ENCODE measurements around the gene NGEF.

Gene NGEF

GRCh38 chr2:232888839-232889529, 124.1 kb downstream of the NGEF start:
- Histone ChIP-seq H4K20me1 (ENCODE audit: insufficient read depth, low read length) (peaks cover 2% of the 10 kb centered on the region; the same call in 1 of the 2 replicates), H3K79me2 (ENCODE audit: insufficient read depth, low read length) (no peaks in the 10 kb centered on the region), H3K4me3 (ENCODE audit: low read depth in 1 of 2, low read length in 2 of 2) (no peak overlapping the region), H3K36me3 (ENCODE audit: insufficient read depth, low read length) (no peaks in the 10 kb centered on the region), H3K4me1 (ENCODE audit: insufficient read depth, low read length) (no peaks in the 10 kb centered on the region), H2AFZ (ENCODE audit: low read depth, low read length) (no peak overlapping the region), H3K27ac (ENCODE audit: low read length) (no peak overlapping the region), H3K9ac (ENCODE audit: low read depth, low read length) (no peak overlapping the region), H3K4me2 (ENCODE audit: insufficient read depth, low read length) (no peak overlapping the region), H3K9me3 (ENCODE audit: insufficient read depth, low read length, severe bottlenecking) (no peaks in the 10 kb centered on the region), H3K27me3 (ENCODE audit: insufficient read depth, low read length, poor library complexity) (no peaks in the 10 kb centered on the region)
- ATAC-seq (ENCODE audit: insufficient read depth, low read depth) = no peak
- DNase-seq = no peak
- TF ChIP-seq, protein P1, sequence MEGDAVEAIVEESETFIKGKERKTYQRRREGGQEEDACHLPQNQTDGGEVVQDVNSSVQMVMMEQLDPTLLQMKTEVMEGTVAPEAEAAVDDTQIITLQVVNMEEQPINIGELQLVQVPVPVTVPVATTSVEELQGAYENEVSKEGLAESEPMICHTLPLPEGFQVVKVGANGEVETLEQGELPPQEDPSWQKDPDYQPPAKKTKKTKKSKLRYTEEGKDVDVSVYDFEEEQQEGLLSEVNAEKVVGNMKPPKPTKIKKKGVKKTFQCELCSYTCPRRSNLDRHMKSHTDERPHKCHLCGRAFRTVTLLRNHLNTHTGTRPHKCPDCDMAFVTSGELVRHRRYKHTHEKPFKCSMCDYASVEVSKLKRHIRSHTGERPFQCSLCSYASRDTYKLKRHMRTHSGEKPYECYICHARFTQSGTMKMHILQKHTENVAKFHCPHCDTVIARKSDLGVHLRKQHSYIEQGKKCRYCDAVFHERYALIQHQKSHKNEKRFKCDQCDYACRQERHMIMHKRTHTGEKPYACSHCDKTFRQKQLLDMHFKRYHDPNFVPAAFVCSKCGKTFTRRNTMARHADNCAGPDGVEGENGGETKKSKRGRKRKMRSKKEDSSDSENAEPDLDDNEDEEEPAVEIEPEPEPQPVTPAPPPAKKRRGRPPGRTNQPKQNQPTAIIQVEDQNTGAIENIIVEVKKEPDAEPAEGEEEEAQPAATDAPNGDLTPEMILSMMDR (IDR thresholded peaks at IDR 0.05; ENCODE audit: borderline replicate concordance, extremely low read depth, low read length, poor library complexity, severe bottlenecking) = no peak
- TF ChIP-seq EZH2 (IDR thresholded peaks at IDR 0.05; ENCODE audit: borderline replicate concordance, low read depth, low read length, severe bottlenecking) = no peak

- no peak overlapping the region for H3K27ac ChIP-seq (ENCODE audit: low read length)
- no peaks in the 10 kb centered on the region for H3K27me3 ChIP-seq (ENCODE audit: insufficient read depth, low read length, poor library complexity)
- no peaks in the 10 kb centered on the region for H3K36me3 ChIP-seq (ENCODE audit: insufficient read depth, low read length)
- DNase-seq (no peak), ATAC-seq (ENCODE audit: insufficient read depth, low read depth) (no peak)
- H3K4me2 ChIP-seq (ENCODE audit: insufficient read depth, low read length) = no peak overlapping the region
- no peaks in the 10 kb centered on the region for H3K79me2 ChIP-seq (ENCODE audit: insufficient read depth, low read length)
- H4K20me1 ChIP-seq (ENCODE audit: insufficient read depth, low read length) = peaks cover 2% of the 10 kb centered on the region; the same call in 1 of the 2 replicates
- TF ChIP-seq EZH2 (IDR thresholded peaks at IDR 0.05; ENCODE audit: borderline replicate concordance, low read depth, low read length, severe bottlenecking) = no peak
- TF ChIP-seq, protein P1 (IDR thresholded peaks at IDR 0.05; ENCODE audit: borderline replicate concordance, extremely low read depth, low read length, poor library complexity, severe bottlenecking) = no peak
- no peak overlapping the region for H2AFZ ChIP-seq (ENCODE audit: low read depth, low read length)
- H3K4me3 ChIP-seq (ENCODE audit: low read depth in 1 of 2, low read length in 2 of 2) = no peak overlapping the region
- no peak overlapping the region for H3K9ac ChIP-seq (ENCODE audit: low read depth, low read length)
- no peaks in the 10 kb centered on the region for H3K4me1 ChIP-seq (ENCODE audit: insufficient read depth, low read length)
- H3K9me3 ChIP-seq (ENCODE audit: insufficient read depth, low read length, severe bottlenecking) = no peaks in the 10 kb centered on the region
Measured at GRCh38 chr2:232888099-232888836, 124.8 kb downstream of the NGEF start.

GRCh38 chr2:232887171-232887850, 125.7 kb downstream of the NGEF start:
- Histone ChIP-seq H3K27me3 (ENCODE audit: insufficient read depth, low read length, poor library complexity) (no peaks in the 10 kb centered on the region), H4K20me1 (ENCODE audit: insufficient read depth, low read length) (peaks cover 2% of the 10 kb centered on the region; the same call in 1 of the 2 replicates), H3K9me3 (ENCODE audit: insufficient read depth, low read length, severe bottlenecking) (no peaks in the 10 kb centered on the region), H3K36me3 (ENCODE audit: insufficient read depth, low read length) (no peaks in the 10 kb centered on the region), H3K4me2 (ENCODE audit: insufficient read depth, low read length) (no peak overlapping the region), H3K79me2 (ENCODE audit: insufficient read depth, low read length) (no peaks in the 10 kb centered on the region), H3K4me3 (ENCODE audit: low read depth in 1 of 2, low read length in 2 of 2) (no peak overlapping the region), H3K4me1 (ENCODE audit: insufficient read depth, low read length) (no peaks in the 10 kb centered on the region), H3K9ac (ENCODE audit: low read depth, low read length) (no peak overlapping the region), H2AFZ (ENCODE audit: low read depth, low read length) (no peak overlapping the region), H3K27ac (ENCODE audit: low read length) (no peak overlapping the region)
- ATAC-seq (ENCODE audit: insufficient read depth, low read depth) = no peak
- no peak for DNase-seq
- TF ChIP-seq, protein P1 (IDR thresholded peaks at IDR 0.05; ENCODE audit: borderline replicate concordance, extremely low read depth, low read length, poor library complexity, severe bottlenecking) = no peak
- TF ChIP-seq EZH2 (IDR thresholded peaks at IDR 0.05; ENCODE audit: borderline replicate concordance, low read depth, low read length, severe bottlenecking) = no peak
